GM20000 (cell line): ENCODE data around the gene C1QTNF7.

Source experiments
- DNase-seq: peaks from one replicate; pipeline ENCODE4 v3.0.0; 2012; ENCODE audit warnings: low spot score
- CTCF ChIP-seq: IDR thresholded peaks from 2 replicates; pipeline ENCODE4 v1.5.1; 2012; ENCODE audit warnings: mild to moderate bottlenecking, control low read depth; ENCODE audit errors: extremely low read depth, missing control alignments

Gene C1QTNF7

GRCh38 chr4:15457406-15458201, 29.8 kb downstream of the C1QTNF7 start:
- TF ChIP-seq CTCF = peak; percentile 43
- peak; percentile 38 for DNase-seq

- DNase-seq = no peak
- TF ChIP-seq CTCF = no peak
Measured at GRCh38 chr4:15458616-15459015, 30.8 kb downstream of the C1QTNF7 start.

GRCh38 chr4:15459706-15460105, 31.9 kb downstream of the C1QTNF7 start:
- no peak for TF ChIP-seq CTCF
- no peak for DNase-seq

GRCh38 chr4:15466596-15466995, 38.8 kb downstream of the C1QTNF7 start:
- no peak for DNase-seq
- TF ChIP-seq CTCF = no peak

- no peak for TF ChIP-seq CTCF
- DNase-seq = no peak
Measured at GRCh38 chr4:15469402-15470127, 41.7 kb downstream of the C1QTNF7 start, which contains the start of gene CC2D2A. TSS of gene CC2D2A (plus strand) at chr4:15469882. CDS start at chr4:15475933, 6,051 bp downstream.

- no peak for DNase-seq
- no peak for TF ChIP-seq CTCF
Measured at GRCh38 chr4:15470128-15470475, 42.3 kb downstream of the C1QTNF7 start.

- DNase-seq = no peak
- no peak for TF ChIP-seq CTCF
Measured at GRCh38 chr4:15476396-15476795, 48.6 kb downstream of the C1QTNF7 start.
